Endothelial cell of umbilical vein (primary cell): Measurements from ENCODE around the gene APMAP. TPM values are rescaled to one million over a fixed set of nuclear protein-coding genes. Genes with fewer than 3 reads are reported as not detected.

Experiments
- BruUV-seq: library from RNA; stranded (reverse); fragments of 400-500 nt; replicated peaks from 2 replicates; lab custom pipeline; 2021; lab: Mats Ljungman, UMichigan
- CTCF ChIA-PET: fragments of 300-600, 350-600 bp; sonication (Branson Sonifier 250); formaldehyde crosslinking; loops from one replicate; lab custom pipeline; 2021; ENCODE audit warnings: antibody characterized with exemption, inconsistent platforms; lab: Charles Lee
- POLR2A ChIA-PET: fragments of 300-600, 350-600 bp; sonication (Branson Sonifier 250); formaldehyde crosslinking; loops from one replicate; lab custom pipeline; 2021; ENCODE audit warnings: antibody characterized with exemption, inconsistent platforms; lab: Charles Lee
- DNase-seq: peaks from one replicate; pipeline ENCODE4 v3.0.0-alpha.2; 2011; ENCODE audit warnings: low read depth, low spot score
- FAIRE-seq: peaks from 2 replicates; lab custom pipeline; 2011; peaks lifted over from hg19 to GRCh38; lab: Jason Lieb, UNC
- H2AFZ ChIP-seq: 2 replicates; pipeline ENCODE4 v1.6.0; 2012; ENCODE audit warnings: low read depth, low read length, control low read depth, inconsistent platforms
- H3K27ac ChIP-seq: 2 replicates; pipeline ENCODE4 v1.5.1; 2011; ENCODE audit warnings: low read depth, mild to moderate bottlenecking, control low read depth, low read length, moderate library complexity; ENCODE audit not compliant: insufficient read depth
- H3K27me3 ChIP-seq, 2 experiments: 2 replicates each; pipeline versions ENCODE4 v1.6.0 to v1.6.1; 2011; ENCODE audit warnings: low read length in 2 of 2, mixed read lengths in 1 of 2; ENCODE audit not compliant: control insufficient read depth in 2 of 2, insufficient read depth in 2 of 2
- H3K36me3 ChIP-seq, 2 experiments: 2 replicates in 1 of 2; 3 replicates in 1 of 2; pipeline ENCODE4 v1.5.1; 2011; ENCODE audit warnings: low read length in 2 of 2, mild to moderate bottlenecking in 1 of 2, moderate library complexity in 1 of 2; ENCODE audit not compliant: control insufficient read depth in 2 of 2, insufficient read depth in 2 of 2; ENCODE audit errors: extremely low read depth in 1 of 2
- H3K4me1 ChIP-seq: 3 replicates; pipeline ENCODE4 v1.5.1; 2011; ENCODE audit warnings: mild to moderate bottlenecking, low read length; ENCODE audit not compliant: control insufficient read depth, insufficient read depth; ENCODE audit errors: extremely low read depth
- H3K4me2 ChIP-seq: 2 replicates; pipeline ENCODE4 v1.6.1; 2011; ENCODE audit warnings: low read length, control low read depth, mixed read lengths; ENCODE audit not compliant: insufficient read depth
- H3K4me3 ChIP-seq, 3 experiments: fragments of 200-600 bp in 1 of 3; sonication (generic), shearing (Covaris generic) in 1 of 3; replicated peaks in 1 of 3; 2 replicates each; pipeline ENCODE4 v1.5.1; 2011 to 2016; ENCODE audit warnings: control low read depth in 3 of 3, low read length in 3 of 3, mild to moderate bottlenecking in 2 of 3, inconsistent platforms in 1 of 3, low read depth in 1 of 3, moderate library complexity in 1 of 3; ENCODE audit not compliant: insufficient read depth in 1 of 3
- H3K79me2 ChIP-seq: 2 replicates; pipeline ENCODE4 v1.6.0; 2012; ENCODE audit warnings: low read length, inconsistent platforms; ENCODE audit not compliant: control insufficient read depth, insufficient read depth
- H3K9ac ChIP-seq: replicated peaks from 2 replicates; pipeline ENCODE3; 2011; ENCODE audit warnings: low read length, control low read depth; ENCODE audit not compliant: insufficient read depth; ENCODE audit errors: extremely low read depth
- H3K9me1 ChIP-seq: replicated peaks from 3 replicates; pipeline ENCODE4 v1.6.0; 2011; ENCODE audit warnings: mild to moderate bottlenecking, low read length; ENCODE audit not compliant: control insufficient read depth, insufficient read depth; ENCODE audit errors: extremely low read depth
- H3K9me3 ChIP-seq: replicated peaks from 2 replicates; pipeline ENCODE4 v1.5.1; 2012; ENCODE audit warnings: low read length, inconsistent platforms; ENCODE audit not compliant: control insufficient read depth, insufficient read depth
- H4K20me1 ChIP-seq: replicated peaks from 2 replicates; pipeline ENCODE3; 2011; ENCODE audit warnings: mild to moderate bottlenecking, low read length; ENCODE audit not compliant: control insufficient read depth, insufficient read depth; ENCODE audit errors: extremely low read depth
- CTCF ChIP-seq, 2 donors: IDR thresholded peaks; 1 replicate in 1 of 2; 2 replicates in 1 of 2; pipeline ENCODE4 v1.5.1; 2011; ENCODE audit warnings: low read length in 2 of 2, mild to moderate bottlenecking in 2 of 2, moderate library complexity in 2 of 2, control low read depth in 1 of 2, inconsistent platforms in 1 of 2, low read depth in 1 of 2; ENCODE audit not compliant: insufficient read depth in 1 of 2; ENCODE audit errors: extremely low read depth in 1 of 2
- FOS ChIP-seq: IDR thresholded peaks from 2 replicates; pipeline ENCODE4 v1.6.1; 2011; ENCODE audit warnings: mild to moderate bottlenecking, low read length, moderate library complexity, borderline replicate concordance; ENCODE audit not compliant: insufficient read depth
- GATA2 ChIP-seq: IDR thresholded peaks from 2 replicates; pipeline ENCODE4 v1.7.0; 2011; ENCODE audit warnings: low read depth, mild to moderate bottlenecking, moderate library complexity, mixed read lengths, low read length; ENCODE audit not compliant: insufficient read length, insufficient read depth
- MAX ChIP-seq: IDR thresholded peaks from 2 replicates; pipeline ENCODE4 v1.6.1; 2011; ENCODE audit not compliant: insufficient read depth, insufficient read length
- MYC ChIP-seq: IDR thresholded peaks from one replicate; pipeline ENCODE4 v1.6.1; 2011; ENCODE audit warnings: mild to moderate bottlenecking, low read depth, low read length
- POLR2A ChIP-seq: IDR thresholded peaks from 2 replicates; pipeline ENCODE4 v1.6.1; 2012; ENCODE audit warnings: low read depth, mild to moderate bottlenecking, control low read depth, low read length
- POLR2AphosphoS5 ChIP-seq: IDR thresholded peaks from 2 replicates; pipeline ENCODE4 v1.6.1; 2012; ENCODE audit warnings: low read depth, mild to moderate bottlenecking, control low read depth, low read length, moderate library complexity; ENCODE audit not compliant: insufficient read depth
- dilution Hi-C: fragments of 300-500 bp; cut with MboI; formaldehyde crosslinking; loops from one replicate; pipeline ENCODE4 v1.15.0; 2019; ENCODE audit warnings: low sequenced_read_pairs; ENCODE audit not compliant: extremely low pct_ligation_motif_present
- intact Hi-C: fragments of 100-400 bp; cut with micrococcal nuclease; formaldehyde crosslinking; loops from one replicate; pipeline ENCODE4 v1.10.0; 2022
- polyA plus RNA-seq, 4 experiments: library from polyadenylated mRNA; depleted of rRNA in 3 of 4; stranded (reverse) in 3 of 4; unstranded in 1 of 4; fragments of >200 nt; gene quantifications; 2 replicates each; pipeline versions ENCODE4 v1.2.1 to v1.2.3, GENCODE V29; 2011 to 2012; ENCODE audit warnings: missing spikeins in 1 of 4
- total RNA-seq: library from RNA; stranded (reverse); gene quantifications from 2 replicates; pipeline ENCODE4 v1.2.3, GENCODE V29; 2021

The APMAP gene
- total and polyA plus RNA-seq, 2 donors (not counting 3 experiments of a cell fraction or from before 2014, with no cell fraction given) = 80.7 to 110 TPM

GRCh38 chr20:25019381-25020155, 27.0 kb upstream of the APMAP start:
- intact Hi-C loops = no loop called here
- no peaks in the 10 kb centered on the region for H3K36me3 ChIP-seq
- FAIRE-seq (no peak), DNase-seq (no peak)
- no peaks in the 10 kb centered on the region for H3K4me1 ChIP-seq
- dilution Hi-C loops = no loop called here
- no TSS peak for BruUV-seq
- H3K4me2 ChIP-seq = no peak overlapping the region
- no peaks in the 10 kb centered on the region for H3K9me3 ChIP-seq
- no peak overlapping the region for H3K9ac ChIP-seq
- H3K27ac ChIP-seq = no peak overlapping the region
- no peak overlapping the region for H2AFZ ChIP-seq
- H3K4me3 ChIP-seq = no peak overlapping the region
- ChIA-PET CTCF (interaction anchor here (1.1 kb wide), 1 partner anchor 10 kb away, joined by 3 read pairs; no protein-coding TSS in a partner anchor), POLR2A (no interaction called here)
- H3K79me2 ChIP-seq = no peaks in the 10 kb centered on the region
- H3K27me3 ChIP-seq = no peaks in the 10 kb centered on the region
- TF ChIP-seq FOS = no peak
- TF ChIP-seq POLR2AphosphoS5 = no peak
- no peak for TF ChIP-seq CTCF (IDR thresholded peaks at IDR 0.05; ENCODE audit: extremely low read depth in 1 of 2, insufficient read depth in 1 of 2, low read depth in 1 of 2, low read length in 2 of 2)
- no peak for TF ChIP-seq MAX
- no peak for TF ChIP-seq MYC
- TF ChIP-seq POLR2A = no peak
- no peak for TF ChIP-seq GATA2
- no peaks in the 10 kb centered on the region for H3K9me1 ChIP-seq
- no peaks in the 10 kb centered on the region for H4K20me1 ChIP-seq
